Amniotic stem cell (primary cell): ENCODE measurements around the gene VSX2.

Experiments
- DNase-seq: peaks from one replicate; lab custom pipeline; 2025; lab: John Stamatoyannopoulos, UW

Gene VSX2

GRCh38 chr14:74238974-74239847 is at the start of gene VSX2:
Gene VSX2, plus strand, starts transcription at chr14:74239449. Its CDS starts 113 bp downstream, at chr14:74239562.
- DNase-seq, result no peak

GRCh38 chr14:74190927-74191575 is 48.2 kb upstream of the VSX2 start:
- no peak for DNase-seq

GRCh38 chr14:74194506-74195274 is 44.6 kb upstream of the VSX2 start:
- no peak for DNase-seq

GRCh38 chr14:74195623-74196022 is 43.6 kb upstream of the VSX2 start:
- DNase-seq, result no peak

- no peak for DNase-seq
Observed at GRCh38 chr14:74198441-74199234, 40.6 kb upstream of the VSX2 start.

GRCh38 chr14:74202113-74202512 is 37.1 kb upstream of the VSX2 start:
- DNase-seq, result no peak

- DNase-seq, result no peak
Observed at GRCh38 chr14:74203639-74204038, 35.6 kb upstream of the VSX2 start.

- DNase-seq, result no peak
Observed at GRCh38 chr14:74204491-74204890, 34.8 kb upstream of the VSX2 start.

- DNase-seq, result no peak
Observed at GRCh38 chr14:74205882-74206281, 33.4 kb upstream of the VSX2 start.

GRCh38 chr14:74207943-74208342 is 31.3 kb upstream of the VSX2 start:
- DNase-seq, result no peak

GRCh38 chr14:74208642-74209041 is 30.6 kb upstream of the VSX2 start:
- no peak for DNase-seq

- DNase-seq, result no peak
Observed at GRCh38 chr14:74211945-74212580, 27.2 kb upstream of the VSX2 start.

GRCh38 chr14:74213907-74214803 is 25.1 kb upstream of the VSX2 start:
- no peak for DNase-seq

- no peak for DNase-seq
Observed at GRCh38 chr14:74216671-74217070, 22.6 kb upstream of the VSX2 start.

- no peak for DNase-seq
Observed at GRCh38 chr14:74217672-74218448, 21.4 kb upstream of the VSX2 start.

GRCh38 chr14:74218462-74218861 is 20.8 kb upstream of the VSX2 start:
- DNase-seq, result no peak

- DNase-seq, result no peak
Observed at GRCh38 chr14:74219277-74220205, 19.7 kb upstream of the VSX2 start.

- DNase-seq, result no peak
Observed at GRCh38 chr14:74220991-74221390, 18.3 kb upstream of the VSX2 start.
